Brain microvascular endothelial cell (primary cell): ENCODE data around the gene USP37.

Experiments
- DNase-seq: peaks from one replicate; pipeline ENCODE4 v3.0.0-alpha.2; 2020
- H3K27ac ChIP-seq: fragments of 250-450 bp; sonication (Bioruptor Pico); 2 replicates; pipeline ENCODE4 v1.5.1; 2020; ENCODE audit warnings: mild to moderate bottlenecking, moderate library complexity
- H3K27me3 ChIP-seq: fragments of 250-450 bp; sonication (Bioruptor Pico); replicated peaks from 2 replicates; pipeline ENCODE4 v1.5.1; 2020; ENCODE audit warnings: mild to moderate bottlenecking
- H3K36me3 ChIP-seq: fragments of 250-450 bp; sonication (Bioruptor Pico); replicated peaks from 2 replicates; pipeline ENCODE4 v1.5.1; 2020; ENCODE audit warnings: mild to moderate bottlenecking
- H3K4me3 ChIP-seq: 2 replicates; pipeline ENCODE4 v1.5.1; 2011; ENCODE audit warnings: low read depth, mild to moderate bottlenecking, control low read depth, low read length, moderate library complexity
- CTCF ChIP-seq: IDR thresholded peaks from 2 replicates; pipeline ENCODE4 v1.5.1; 2011; ENCODE audit warnings: low read depth, mild to moderate bottlenecking, moderate library complexity, low read length, control low read depth, inconsistent platforms; ENCODE audit errors: missing control alignments
- in situ Hi-C: cut with HindIII; loops from 2 replicates; pipeline ENCODE4 v1.10.0; 2017; ENCODE audit warnings: low sequenced_read_pairs, low pct_ligation_motif_present

Gene USP37

DNA sequence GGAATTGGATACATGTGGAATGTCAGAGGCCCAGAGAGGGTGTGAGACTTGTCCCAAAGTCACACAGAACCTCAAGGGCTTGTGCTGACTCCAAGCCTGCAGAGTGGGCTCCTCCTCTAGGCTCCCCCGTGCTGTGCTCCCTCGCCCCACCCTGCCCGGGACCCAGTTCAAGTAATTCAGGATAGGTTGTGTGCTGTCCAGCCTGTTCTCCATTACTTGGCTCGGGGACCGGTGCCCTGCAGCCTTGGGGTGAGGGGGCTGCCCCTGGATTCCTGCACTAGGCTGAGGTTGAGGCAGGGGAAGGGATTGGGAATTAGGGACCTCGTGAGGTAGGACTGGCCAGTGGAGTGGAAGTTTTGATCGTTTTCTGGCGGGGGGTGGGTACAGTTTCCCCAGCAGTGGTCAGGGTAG lies 165.7 kb downstream of the USP37 start:
- DNase-seq = no peak
- Histone ChIP-seq H3K27ac (no peak overlapping the region), H3K27me3 (no peaks in the 10 kb centered on the region), H3K36me3 (peaks cover 20% of the 10 kb centered on the region), H3K4me3 (no peak overlapping the region)
- no peak for TF ChIP-seq CTCF
- in situ Hi-C loops = loop anchor here (5.0 kb wide), 1 partner anchor 65 kb away; no protein-coding TSS in a partner anchor

DNA sequence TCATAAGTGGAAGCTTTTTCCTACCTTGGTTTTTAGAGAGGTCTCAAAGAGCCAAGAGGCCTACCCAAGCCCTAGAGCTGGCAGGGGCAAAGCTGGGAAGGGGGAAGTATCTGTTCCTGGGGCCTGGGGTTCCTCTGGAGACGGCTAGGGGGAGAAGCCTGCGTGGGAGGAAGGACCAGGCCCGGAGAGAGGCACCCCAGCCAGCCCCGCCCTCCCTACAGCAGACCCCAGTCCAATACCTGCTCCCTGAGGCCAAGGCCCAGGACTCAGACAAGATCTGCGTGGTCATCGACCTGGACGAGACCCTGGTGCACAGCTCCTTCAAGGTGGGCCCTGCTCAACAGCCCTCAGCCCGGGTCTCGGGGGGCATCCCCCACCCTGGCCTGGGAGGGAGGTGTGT lies 166.3 kb downstream of the USP37 start:
- peaks cover 20% of the 10 kb centered on the region for H3K36me3 ChIP-seq
- in situ Hi-C loops = loop anchor here (5.0 kb wide), 1 partner anchor 65 kb away; no protein-coding TSS in a partner anchor
- no peak overlapping the region for H3K4me3 ChIP-seq
- H3K27ac ChIP-seq = no peak overlapping the region
- no peak for TF ChIP-seq CTCF
- H3K27me3 ChIP-seq = no peaks in the 10 kb centered on the region
- no peak for DNase-seq

- in situ Hi-C loops = loop anchor here (5.0 kb wide), 1 partner anchor 66 kb away; no protein-coding TSS in a partner anchor
- H3K27me3 ChIP-seq = no peaks in the 10 kb centered on the region
- no peak for DNase-seq
- H3K36me3 ChIP-seq = peaks cover 20% of the 10 kb centered on the region
- H3K4me3 ChIP-seq = peak overlapping the region; percentile 76
- H3K27ac ChIP-seq = no peak overlapping the region
- no peak for TF ChIP-seq CTCF
These were observed 166.9 kb downstream of the USP37 start for GRCh38 chr2:218400930-218401881.
